ENCODE results near the gene CDC42EP4.
"Not testable (repeated sequence)": the region's sequence is repeated elsewhere in the genome, so short reads cannot be mapped to it uniquely, and the experiment has no call there.

The CDC42EP4 gene

GRCh38 chr17:73281928-73282327 is 29.9 kb downstream of the CDC42EP4 start:
- no peak for DNase-seq

- no peak for DNase-seq
These were observed 31.6 kb downstream of the CDC42EP4 start for GRCh38 chr17:73280191-73280590.

GRCh38 chr17:73279704-73280103 is 32.1 kb downstream of the CDC42EP4 start:
- no peak for DNase-seq

GRCh38 chr17:73278465-73279453 is 33.0 kb downstream of the CDC42EP4 start:
- no peak for DNase-seq

GRCh38 chr17:73278049-73278464 is 33.7 kb downstream of the CDC42EP4 start:
- DNase-seq = no peak

GRCh38 chr17:73274490-73274889 is 37.3 kb downstream of the CDC42EP4 start:
- no peak for DNase-seq

- DNase-seq = peak in 21 of 56 donors; percentile 13 to 54 (median 26)
These were observed 38.9 kb downstream of the CDC42EP4 start for GRCh38 chr17:73272906-73273218.

GRCh38 chr17:73271072-73271471 is 40.7 kb downstream of the CDC42EP4 start:
- no peak for DNase-seq

- no peak for DNase-seq
These were observed 42.0 kb downstream of the CDC42EP4 start for GRCh38 chr17:73269791-73270190.

GRCh38 chr17:73269329-73269615 is 42.5 kb downstream of the CDC42EP4 start:
- no peak for DNase-seq

- DNase-seq = no peak
These were observed 43.0 kb downstream of the CDC42EP4 start for GRCh38 chr17:73268582-73269328.

- peak in 53 of 56 donors; percentile 14 to 91 (median 71) for DNase-seq
These were observed 43.9 kb downstream of the CDC42EP4 start for GRCh38 chr17:73267648-73268537.

- DNase-seq = no peak
These were observed 45.0 kb downstream of the CDC42EP4 start for GRCh38 chr17:73266796-73267195.

GRCh38 chr17:73265646-73266640 is 45.9 kb downstream of the CDC42EP4 start:
- DNase-seq = no peak

GRCh38 chr17:73264448-73264847 is 47.4 kb downstream of the CDC42EP4 start:
- DNase-seq = not testable (repeated sequence)

- peak in 9 of 56 donors; percentile 28 to 63 (median 44) for DNase-seq
These were observed 48.8 kb downstream of the CDC42EP4 start for GRCh38 chr17:73262676-73263642.

- DNase-seq = peak in 47 of 56 donors; percentile 22 to 82 (median 60)
These were observed 49.7 kb downstream of the CDC42EP4 start for GRCh38 chr17:73261952-73262675.

GRCh38 chr17:73261617-73261951 is 50.2 kb downstream of the CDC42EP4 start, which contains the start of gene CPSF4L:
Gene CPSF4L (minus strand): TSS chr17:73261880. CDS start chr17:73261818, 62 bp downstream.
- DNase-seq = no peak

Data from nucleus accumbens (tissue), 56 donors.